Germinal center (tissue), 1 donor: ENCODE measurements around the gene ZFYVE16.
"Not testable (repeated sequence)": the region's sequence is repeated elsewhere in the genome, so short reads cannot be mapped to it uniquely, and the experiment has no call there.

ENCODE experiments used
- DNase-seq: peaks from one replicate; pipeline ENCODE4 v3.0.0; 2012; ENCODE audit warnings: mixed read lengths, low spot score

The ZFYVE16 gene

GRCh38 chr5:80407735-80408483 lies at the start of gene ZFYVE16:
Gene ZFYVE16, plus strand, starts transcription at chr5:80408064. Its CDS starts 26,084 bp downstream, at chr5:80434148.
- DNase-seq, result peak; percentile 95

- no peak for DNase-seq
These were observed 46.9 kb upstream of the ZFYVE16 start for GRCh38 chr5:80360914-80361444.

GRCh38 chr5:80364892-80365291 lies 43.0 kb upstream of the ZFYVE16 start:
- no peak for DNase-seq

- DNase-seq, result no peak
These were observed 39.0 kb upstream of the ZFYVE16 start for GRCh38 chr5:80368661-80369480.

GRCh38 chr5:80369521-80369920 lies 38.3 kb upstream of the ZFYVE16 start:
- DNase-seq, result no peak

- no peak for DNase-seq
These were observed 37.5 kb upstream of the ZFYVE16 start for GRCh38 chr5:80370390-80370789.

- no peak for DNase-seq
These were observed 35.1 kb upstream of the ZFYVE16 start for GRCh38 chr5:80372780-80373179.

GRCh38 chr5:80374188-80374587 lies 33.7 kb upstream of the ZFYVE16 start:
- DNase-seq, result no peak

- DNase-seq, result no peak
These were observed 31.3 kb upstream of the ZFYVE16 start for GRCh38 chr5:80376557-80376956.

GRCh38 chr5:80382488-80382887 lies 25.4 kb upstream of the ZFYVE16 start:
- no peak for DNase-seq

- no peak for DNase-seq
These were observed 20.6 kb upstream of the ZFYVE16 start for GRCh38 chr5:80387063-80387768.

GRCh38 chr5:80389580-80389979 lies 18.3 kb upstream of the ZFYVE16 start:
- DNase-seq, result no peak

GRCh38 chr5:80390413-80390812 lies 17.5 kb upstream of the ZFYVE16 start:
- DNase-seq, result not testable (repeated sequence)

- not testable (repeated sequence) for DNase-seq
These were observed 16.6 kb upstream of the ZFYVE16 start for GRCh38 chr5:80391267-80391666.

- DNase-seq, result peak; percentile 46
These were observed 8.2 kb upstream of the ZFYVE16 start for GRCh38 chr5:80399526-80400239.

- not testable (repeated sequence) for DNase-seq
These were observed 7.5 kb upstream of the ZFYVE16 start for GRCh38 chr5:80400368-80400767.

- no peak for DNase-seq
These were observed 4.1 kb upstream of the ZFYVE16 start for GRCh38 chr5:80403782-80404181.

GRCh38 chr5:80406980-80407734 lies 707 bp upstream of the ZFYVE16 start:
- no peak for DNase-seq

- DNase-seq, result no peak
These were observed 861 bp downstream of the ZFYVE16 start for GRCh38 chr5:80408484-80409366.
